K562 (cell line): ENCODE data around the gene TRMT112. TPM values are rescaled to one million over a fixed set of nuclear protein-coding genes. Genes with fewer than 3 reads are reported as not detected.
A peak's percentile ranks its signal among the peaks of the same experiment; 100 is the strongest.

Source experiments
- CTBP1 ChIP-seq: fragments of 450-650 bp; IDR thresholded peaks from 2 replicates; pipeline ENCODE4 v1.6.1; 2016; ENCODE audit warnings: borderline replicate concordance
- DIDO1 ChIP-seq: fragments of 450-650 bp; IDR thresholded peaks from 2 replicates; pipeline ENCODE4 v1.6.1; 2016; ENCODE audit warnings: low read depth, missing biosample characterization, missing genetic modification characterization
- HNRNPL ChIP-seq: fragments of 200-400 bp; formaldehyde crosslinking; IDR thresholded peaks from 2 replicates; pipeline ENCODE4 v1.6.1; 2017; ENCODE audit warnings: low read depth, mild to moderate bottlenecking, low read length
- KLF13 ChIP-seq: fragments of 450-650 bp; IDR thresholded peaks from 2 replicates; pipeline ENCODE4 v1.6.1; 2016; ENCODE audit warnings: missing genetic modification characterization, low read depth, mild to moderate bottlenecking, missing compliant biosample characterization, moderate library complexity, borderline replicate concordance
- MEF2A ChIP-seq: IDR thresholded peaks from 2 replicates; pipeline ENCODE4 v1.6.1; 2011; ENCODE audit warnings: low read depth, mild to moderate bottlenecking, low read length, moderate library complexity; ENCODE audit not compliant: control insufficient read depth
- NFIC ChIP-seq: fragments of 450-650 bp; IDR thresholded peaks from 2 replicates; pipeline ENCODE4 v1.6.1; 2017; ENCODE audit warnings: mild to moderate bottlenecking, inconsistent platforms
- NR2C1 ChIP-seq, 2 experiments: fragments of 450-650 bp; IDR thresholded peaks; 2 replicates each; pipeline ENCODE4 v1.6.1; 2017; ENCODE audit warnings: mild to moderate bottlenecking in 2 of 2, antibody characterized with exemption in 1 of 2, inconsistent platforms in 1 of 2, missing compliant biosample characterization in 1 of 2, missing genetic modification characterization in 1 of 2
- NR2C2 ChIP-seq, 2 experiments: fragments of 200-800 bp in 1 of 2; sonication (Bioruptor generic) in 1 of 2; sonication (generic) in 1 of 2; formaldehyde crosslinking in 1 of 2; IDR thresholded peaks; 2 replicates each; pipeline versions ENCODE4 v1.6.1 to v1.8.0; 2016 to 2022; ENCODE audit warnings: mild to moderate bottlenecking in 1 of 2, missing compliant biosample characterization in 1 of 2, missing genetic modification characterization in 1 of 2, missing genetic modification reagents in 1 of 2
- RBFOX2 ChIP-seq: fragments of 200-400 bp; formaldehyde crosslinking; IDR thresholded peaks from 2 replicates; pipeline ENCODE4 v1.6.1; 2017; ENCODE audit warnings: low read depth, mild to moderate bottlenecking, low read length, moderate library complexity
- SMARCB1 ChIP-seq: IDR thresholded peaks from 2 replicates; pipeline ENCODE4 v1.6.1; 2011; ENCODE audit warnings: improper control_type of control experiment, low read depth; ENCODE audit not compliant: insufficient read length
- SPI1 ChIP-seq: IDR thresholded peaks from 2 replicates; pipeline ENCODE4 v1.6.1; 2011; ENCODE audit warnings: low read depth, low read length, control low read depth, borderline replicate concordance
- TFAM ChIP-seq: fragments of 250-450 bp; sonication (Bioruptor Pico); conservative IDR thresholded peaks from 2 replicates; pipeline ENCODE4 v1.5.0; 2021; ENCODE audit warnings: mild to moderate bottlenecking, moderate library complexity
- ZBTB7A ChIP-seq: IDR thresholded peaks from 2 replicates; pipeline ENCODE4 v1.6.1; 2011; ENCODE audit warnings: low read depth, mild to moderate bottlenecking, low read length, moderate library complexity, borderline replicate concordance; ENCODE audit not compliant: control insufficient read depth
- ZMIZ1 ChIP-seq, 2 experiments: fragments of 150-350 bp in 1 of 2; IDR thresholded peaks; 2 replicates each; pipeline ENCODE4 v1.6.1; 2012 to 2016; ENCODE audit warnings: low read depth in 2 of 2, low read length in 2 of 2, mild to moderate bottlenecking in 1 of 2, moderate library complexity in 1 of 2
- polyA plus RNA-seq, 8 experiments: library from polyadenylated mRNA; depleted of rRNA in 4 of 8; stranded (reverse) in 5 of 8; unstranded in 3 of 8; fragments of >200 nt; fragmentation: Nextera tagmentation in 2 of 8; fragmentation: Illumina TruSeq in 1 of 8; extraction: Ambion mirVana in 2 of 8; extraction: Trizol in 1 of 8; gene quantifications; 2 replicates each; pipeline versions ENCODE4 v1.2.1 to v1.2.3, GENCODE V29; 2011 to 2014; ENCODE audit warnings: inconsistent platforms in 1 of 8, missing spikeins in 1 of 8
- total RNA-seq, 7 experiments: library from RNA; depleted of rRNA in 6 of 7; stranded (reverse); fragments of >200 nt in 6 of 7; fragmentation: Illumina TruSeq in 2 of 7; extraction: Trizol in 2 of 7; gene quantifications; 2 replicates each; pipeline versions ENCODE4 v1.2.1 to v1.2.3, GENCODE V29; 2011 to 2021; ENCODE audit warnings: low replicate concordance in 1 of 7
- TF ChIP-seq, protein P1 (sequence below): sonication (generic); formaldehyde crosslinking; IDR thresholded peaks from 2 replicates; pipeline ENCODE4 v1.8.1; 2022; ENCODE audit warnings: missing genetic modification reagents
- TF ChIP-seq, protein P2 (sequence below): fragments of 450-650 bp; IDR thresholded peaks from 2 replicates; pipeline ENCODE4 v1.7.0; 2016; ENCODE audit warnings: borderline replicate concordance
- TF ChIP-seq, protein P3 (sequence below): fragments of 450-650 bp; IDR thresholded peaks from 2 replicates; pipeline ENCODE4 v1.6.1; 2016

Gene TRMT112
- total and polyA plus RNA-seq, 9 of the 15 experiments (the other 6 are each of a cell fraction or from before 2014, with no cell fraction given), result 162 to 444 (median 300) TPM

GRCh38 chr11:64314146-64314804 lies 3.1 kb downstream of the TRMT112 start (continued):
- TF ChIP-seq SPI1 (peak; percentile 58), DIDO1 (no peak), ZMIZ1 (IDR thresholded peaks at IDR 0.05; ENCODE audit: low read depth in 2 of 2, low read length in 2 of 2) (no peak), NR2C2 (CRISPR knock-in tag; IDR thresholded peaks at IDR 0.05) (no peak), NR2C2 (tag; IDR thresholded peaks at IDR 0.05) (no peak), TFAM (CRISPR knock-in tag) (no peak), NR2C1 (IDR thresholded peaks at IDR 0.05) (peak; percentile 49), NR2C1 (tag; IDR thresholded peaks at IDR 0.05) (no peak), RBFOX2 (peak; percentile 41; the same call in 1 of the 2 replicates), ZBTB7A (0 out of 2 replicates have a peak, but pooled peaks have one; percentile 21), KLF13 (tag) (no peak), NFIC (no peak), SMARCB1 (no peak), CTBP1 (peak; percentile 23; the same call in 1 of the 2 replicates), HNRNPL (no peak), MEF2A (no peak)
- TF ChIP-seq, protein P1, sequence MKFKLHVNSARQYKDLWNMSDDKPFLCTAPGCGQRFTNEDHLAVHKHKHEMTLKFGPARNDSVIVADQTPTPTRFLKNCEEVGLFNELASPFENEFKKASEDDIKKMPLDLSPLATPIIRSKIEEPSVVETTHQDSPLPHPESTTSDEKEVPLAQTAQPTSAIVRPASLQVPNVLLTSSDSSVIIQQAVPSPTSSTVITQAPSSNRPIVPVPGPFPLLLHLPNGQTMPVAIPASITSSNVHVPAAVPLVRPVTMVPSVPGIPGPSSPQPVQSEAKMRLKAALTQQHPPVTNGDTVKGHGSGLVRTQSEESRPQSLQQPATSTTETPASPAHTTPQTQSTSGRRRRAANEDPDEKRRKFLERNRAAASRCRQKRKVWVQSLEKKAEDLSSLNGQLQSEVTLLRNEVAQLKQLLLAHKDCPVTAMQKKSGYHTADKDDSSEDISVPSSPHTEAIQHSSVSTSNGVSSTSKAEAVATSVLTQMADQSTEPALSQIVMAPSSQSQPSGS (CRISPR knock-in tag), result no peak
- TF ChIP-seq, protein P2, sequence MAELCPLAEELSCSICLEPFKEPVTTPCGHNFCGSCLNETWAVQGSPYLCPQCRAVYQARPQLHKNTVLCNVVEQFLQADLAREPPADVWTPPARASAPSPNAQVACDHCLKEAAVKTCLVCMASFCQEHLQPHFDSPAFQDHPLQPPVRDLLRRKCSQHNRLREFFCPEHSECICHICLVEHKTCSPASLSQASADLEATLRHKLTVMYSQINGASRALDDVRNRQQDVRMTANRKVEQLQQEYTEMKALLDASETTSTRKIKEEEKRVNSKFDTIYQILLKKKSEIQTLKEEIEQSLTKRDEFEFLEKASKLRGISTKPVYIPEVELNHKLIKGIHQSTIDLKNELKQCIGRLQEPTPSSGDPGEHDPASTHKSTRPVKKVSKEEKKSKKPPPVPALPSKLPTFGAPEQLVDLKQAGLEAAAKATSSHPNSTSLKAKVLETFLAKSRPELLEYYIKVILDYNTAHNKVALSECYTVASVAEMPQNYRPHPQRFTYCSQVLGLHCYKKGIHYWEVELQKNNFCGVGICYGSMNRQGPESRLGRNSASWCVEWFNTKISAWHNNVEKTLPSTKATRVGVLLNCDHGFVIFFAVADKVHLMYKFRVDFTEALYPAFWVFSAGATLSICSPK, result no peak
- TF ChIP-seq, protein P3, sequence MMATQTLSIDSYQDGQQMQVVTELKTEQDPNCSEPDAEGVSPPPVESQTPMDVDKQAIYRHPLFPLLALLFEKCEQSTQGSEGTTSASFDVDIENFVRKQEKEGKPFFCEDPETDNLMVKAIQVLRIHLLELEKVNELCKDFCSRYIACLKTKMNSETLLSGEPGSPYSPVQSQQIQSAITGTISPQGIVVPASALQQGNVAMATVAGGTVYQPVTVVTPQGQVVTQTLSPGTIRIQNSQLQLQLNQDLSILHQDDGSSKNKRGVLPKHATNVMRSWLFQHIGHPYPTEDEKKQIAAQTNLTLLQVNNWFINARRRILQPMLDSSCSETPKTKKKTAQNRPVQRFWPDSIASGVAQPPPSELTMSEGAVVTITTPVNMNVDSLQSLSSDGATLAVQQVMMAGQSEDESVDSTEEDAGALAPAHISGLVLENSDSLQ, result 0 out of 2 replicates have a peak, but pooled peaks have one; percentile 6
